Gastrocnemius medialis (tissue), 4 donors: ENCODE measurements around the gene FAM117B. TPM values are rescaled to one million over a fixed set of nuclear protein-coding genes. Genes with fewer than 3 reads are reported as not detected.
A peak's percentile ranks its signal among the peaks of the same experiment; 100 is the strongest.
"Not testable (repeated sequence)": the region's sequence is repeated elsewhere in the genome, so short reads cannot be mapped to it uniquely, and the experiment has no call there.

Experiments used
- ATAC-seq, 2 donors: fragments of 150-250 bp; one replicate each; pipeline ENCODE4 v1.9.1; 2016
- DNase-seq, 2 donors: peaks; one replicate each; pipeline ENCODE4 v3.0.0-alpha.2; 2019
- H3K27ac ChIP-seq, 4 donors: fragments of 200-600 bp; sonication (generic); 1 replicate in 1 of 4; 2 replicates in 3 of 4; pipeline ENCODE4 v1.5.1; 2016 to 2018; ENCODE audit warnings: mild to moderate bottlenecking in 2 of 4, moderate library complexity in 1 of 4
- H3K27me3 ChIP-seq, 3 donors: fragments of 200-600 bp; sonication (generic) in 2 of 3; 1 replicate in 1 of 3; 2 replicates in 2 of 3; pipeline versions ENCODE4 v1.5.1 to v1.6.0; 2016 to 2019; ENCODE audit warnings: mild to moderate bottlenecking in 1 of 3, moderate library complexity in 1 of 3
- H3K36me3 ChIP-seq, 2 donors: fragments of 200-600 bp; sonication (generic) in 1 of 2; one replicate each; pipeline ENCODE4 v1.5.1; 2017 to 2018
- H3K4me1 ChIP-seq, 2 donors: fragments of 200-600 bp; sonication (generic) in 1 of 2; one replicate each; pipeline ENCODE4 v1.5.1; 2016 to 2017; ENCODE audit warnings: mild to moderate bottlenecking in 2 of 2
- H3K4me3 ChIP-seq, 4 donors: fragments of 200-600 bp; sonication (generic) in 3 of 4; 1 replicate in 1 of 4; 2 replicates in 3 of 4; pipeline ENCODE4 v1.5.1; 2016 to 2019; ENCODE audit warnings: mild to moderate bottlenecking in 2 of 4
- H3K9me3 ChIP-seq, 3 donors: fragments of 200-600 bp; sonication (generic) in 2 of 3; 1 replicate in 1 of 3; 2 replicates in 2 of 3; pipeline ENCODE4 v1.5.1; 2016 to 2019
- CTCF ChIP-seq, 5 experiments: fragments of 450-650 bp in 3 of 5; fragments of 200-600 bp in 2 of 5; sonication (generic) in 2 of 5; IDR thresholded peaks in 4 of 5; conservative IDR thresholded peaks in 1 of 5; 1 replicate in 4 of 5; 2 replicates in 1 of 5; pipeline ENCODE4 v1.5.1; 2016 to 2019; ENCODE audit warnings: antibody characterized with exemption in 5 of 5, mild to moderate bottlenecking in 3 of 5, moderate library complexity in 3 of 5
- POLR2A ChIP-seq, 2 donors: fragments of 450-650 bp; IDR thresholded peaks; one replicate each; pipeline ENCODE4 v1.6.1; 2017; ENCODE audit warnings: antibody characterized with exemption in 2 of 2, mild to moderate bottlenecking in 2 of 2, moderate library complexity in 2 of 2
- in situ Hi-C, 4 donors: fragments of 200-750 bp; cut with MboI; loops; one replicate each; pipeline versions ENCODE4 v1.15.0 to v1.8.0; 2017; ENCODE audit warnings: low sequenced_read_pairs in 4 of 4
- intact Hi-C: fragments of 100-400 bp; cut with DNase I; formaldehyde crosslinking; loops from one replicate; pipeline ENCODE4 v1.15.1; 2023; ENCODE audit warnings: low total_unique reads
- total RNA-seq, 4 donors: library from RNA; depleted of rRNA; stranded (reverse); fragments of >200 nt; gene quantifications; one replicate each; pipeline versions ENCODE4 v1.1.0 to v1.2.3, GENCODE V29; 2016

Gene FAM117B
- total RNA-seq, 4 donors from 2014 or later = 1.5 to 4.5 (median 2.9) TPM

DNA sequence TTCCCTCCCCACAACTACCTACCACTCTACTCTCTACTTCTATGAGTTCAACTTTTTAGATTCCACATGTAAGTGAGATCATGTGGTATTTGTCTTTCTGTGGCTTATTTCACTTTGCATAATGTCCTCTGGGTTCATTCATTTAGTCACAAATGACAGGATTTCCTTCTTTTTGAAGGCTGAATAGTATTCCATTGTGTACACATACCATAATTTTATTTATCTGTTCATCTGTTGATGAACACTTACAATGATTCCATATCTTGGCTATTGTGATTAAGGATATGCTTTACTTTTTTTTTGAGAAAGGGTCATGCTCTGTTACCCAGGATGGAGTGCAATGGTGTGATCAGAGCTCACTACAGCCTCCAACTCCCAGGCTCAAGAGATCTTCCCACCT, 163.2 kb downstream of the FAM117B start:
- Histone ChIP-seq H3K4me1 (peaks cover 12 to 13% of the 10 kb centered on the region in 2 donors), H3K27ac (no peak overlapping the region), H3K27me3 (no peaks in the 10 kb centered on the region), H3K9me3 (no peaks in the 10 kb centered on the region), H3K36me3 (no peaks in the 10 kb centered on the region), H3K4me3 (no peak overlapping the region)
- ATAC-seq = no peak
- in situ Hi-C loops (no loop called here), intact Hi-C loops (no loop called here)
- TF ChIP-seq POLR2A (IDR thresholded peaks at IDR 0.05) (no peak), CTCF (IDR thresholded peaks at IDR 0.05 in 4 of 5, conservative IDR thresholded peaks at IDR 0.05 in 1 of 5) (no peak)
- DNase-seq = no peak

DNA sequence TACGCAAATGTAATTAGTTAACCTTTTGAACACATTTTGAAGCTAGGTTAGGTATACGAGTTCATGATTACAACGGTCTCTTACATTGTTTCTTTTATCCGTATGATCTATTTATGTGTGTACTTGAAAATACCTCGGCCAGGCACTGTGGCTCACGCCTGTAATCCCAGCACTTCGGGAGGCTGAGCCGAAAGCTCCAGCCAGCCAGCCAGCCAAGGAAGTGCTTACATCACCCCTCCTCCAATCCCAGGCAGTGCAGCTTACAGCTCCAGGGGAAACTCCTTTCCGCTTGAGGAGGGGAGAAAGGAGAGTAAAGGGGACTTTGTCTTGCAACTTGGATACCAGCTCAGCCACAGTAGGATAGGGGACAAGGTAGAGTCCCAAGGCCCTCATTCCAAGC, 171.1 kb downstream of the FAM117B start:
- H3K4me3 ChIP-seq = peak overlapping the region in 3 of 4 donors; percentile 18 to 35 (median 20)
- H3K36me3 ChIP-seq, H3K27me3 ChIP-seq, in situ Hi-C loops, H3K9me3 ChIP-seq: not testable (repeated sequence)
- intact Hi-C loops = loop anchor here (2.0 to 10.0 kb wide), 3 partner anchors 69 to 171 kb away; partner anchors contain the start of genes CARF, FAM117B, ICA1L and WDR12
- DNase-seq (peak; percentile 59 to 75), ATAC-seq (peak; percentile 79 to 82)
- H3K4me1 ChIP-seq = peaks cover 23 to 41% of the 10 kb centered on the region in 2 donors
- H3K27ac ChIP-seq = peak overlapping the region; percentile 74 to 84 (median 78)

DNA sequence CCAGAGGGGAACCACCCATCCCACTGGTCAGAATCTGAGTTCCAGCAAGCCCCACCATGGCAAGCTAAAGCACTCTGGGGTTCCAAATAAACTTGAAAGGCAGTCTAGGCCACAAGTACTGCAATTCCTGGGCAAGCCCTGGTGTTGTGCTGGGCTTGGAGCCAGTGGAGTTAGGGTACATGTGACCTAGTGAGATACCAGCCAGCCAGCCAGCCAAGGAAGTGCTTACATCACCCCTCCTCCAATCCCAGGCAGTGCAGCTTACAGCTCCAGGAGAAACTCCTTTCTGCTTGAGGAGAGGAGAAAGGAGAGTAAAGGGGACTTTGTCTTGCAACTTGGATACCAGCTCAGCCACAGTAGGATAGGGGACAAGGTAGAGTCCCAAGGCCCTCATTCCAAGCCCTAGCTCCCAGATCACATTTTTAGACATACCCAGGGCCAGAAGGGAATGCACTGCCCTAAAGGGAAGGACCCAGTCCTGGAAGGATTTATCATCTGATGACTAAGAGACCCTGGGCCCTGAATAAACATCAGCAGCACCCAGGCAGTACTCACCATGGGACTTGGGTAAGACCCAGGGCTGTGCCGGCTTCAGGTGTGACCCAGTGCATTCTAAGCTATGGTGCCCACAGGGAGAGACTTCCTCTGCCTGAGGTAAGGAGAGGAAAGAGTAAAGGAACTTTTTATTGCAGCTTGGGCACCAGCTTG, 172.8 kb downstream of the FAM117B start:
- H3K9me3 ChIP-seq, in situ Hi-C loops, H3K27me3 ChIP-seq, H3K4me3 ChIP-seq, H3K36me3 ChIP-seq: not testable (repeated sequence)
- ATAC-seq (peak; percentile 97 to 98), DNase-seq (peak; percentile 85 to 93)
- Histone ChIP-seq H3K27ac (peak overlapping the region; percentile 74 to 84 (median 78)), H3K4me1 (peaks cover 11 to 28% of the 10 kb centered on the region in 2 donors)
- intact Hi-C loops = loop anchor here (2.0 to 10.0 kb wide), 3 partner anchors 67 to 173 kb away; partner anchors contain the start of genes CARF, FAM117B, ICA1L and WDR12

- ATAC-seq = no peak
- Histone ChIP-seq H3K36me3 (no peaks in the 10 kb centered on the region), H3K4me1 (peaks cover 11 to 28% of the 10 kb centered on the region in 2 donors), H3K27me3 (no peaks in the 10 kb centered on the region), H3K9me3 (no peaks in the 10 kb centered on the region), H3K4me3 (no peak overlapping the region), H3K27ac (peak overlapping the region in 1 of 4 donors; percentile 80)
- intact Hi-C loops (loop anchor here (5.0 to 10.0 kb wide), 2 partner anchors 66 to 104 kb away; partner anchors contain the start of genes CARF, ICA1L and WDR12), in situ Hi-C loops (no loop called here)
- no peak for DNase-seq
- TF ChIP-seq POLR2A (IDR thresholded peaks at IDR 0.05) (no peak), CTCF (IDR thresholded peaks at IDR 0.05 in 4 of 5, conservative IDR thresholded peaks at IDR 0.05 in 1 of 5) (no peak)
Observed at GRCh38 chr2:202808754-202809153, 174.0 kb downstream of the FAM117B start.

DNA sequence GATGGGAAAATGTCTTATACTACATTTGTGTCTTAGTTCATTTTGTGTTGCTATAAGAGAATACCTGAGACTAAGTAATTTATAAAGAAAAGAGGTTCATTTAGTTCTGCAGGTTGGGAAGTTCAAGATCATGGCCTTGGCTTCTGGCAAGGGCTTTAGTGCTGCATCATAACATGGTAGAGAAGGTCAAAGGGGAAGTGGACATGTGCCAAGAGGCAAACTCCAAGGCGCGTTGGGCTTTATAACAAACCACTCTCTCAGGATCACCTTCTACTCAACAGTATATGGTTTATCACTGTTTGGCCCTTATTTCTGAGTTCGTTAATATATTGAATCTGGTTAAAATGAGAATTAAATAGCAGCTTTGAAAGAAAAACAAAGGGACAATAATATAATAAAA, 178.6 kb downstream of the FAM117B start:
- Histone ChIP-seq H3K4me1 (peaks cover 11 to 12% of the 10 kb centered on the region in 2 donors), H3K27ac (no peak overlapping the region), H3K4me3 (no peak overlapping the region), H3K9me3 (no peaks in the 10 kb centered on the region), H3K36me3 (no peaks in the 10 kb centered on the region), H3K27me3 (no peaks in the 10 kb centered on the region)
- in situ Hi-C loops = no loop called here
- no peak for DNase-seq
- ATAC-seq = no peak
- intact Hi-C loops = no loop called here
- no peak for TF ChIP-seq POLR2A (IDR thresholded peaks at IDR 0.05)
- no peak for TF ChIP-seq CTCF (IDR thresholded peaks at IDR 0.05 in 4 of 5, conservative IDR thresholded peaks at IDR 0.05 in 1 of 5)
